NOMO-1 treated with DMSO at 0.1 percent for 48 hours (cell line): ENCODE measurements around the gene PRKCA.
A peak's percentile ranks its signal among the peaks of the same experiment; 100 is the strongest.

Experiments used
- DNase-seq: peaks from one replicate; lab custom pipeline; 2025; ENCODE audit not compliant: unreplicated experiment; lab: John Stamatoyannopoulos, UW

Gene PRKCA

GRCh38 chr17:66817750-66818149, 515.3 kb downstream of the PRKCA start:
- DNase-seq = no peak

- no peak for DNase-seq
Observed at GRCh38 chr17:66819466-66819865, 517.1 kb downstream of the PRKCA start.

GRCh38 chr17:66822009-66822408, 519.6 kb downstream of the PRKCA start:
- DNase-seq = no peak

- no peak for DNase-seq
Observed at GRCh38 chr17:66826856-66827255, 524.4 kb downstream of the PRKCA start.

GRCh38 chr17:66829386-66829864, 527.0 kb downstream of the PRKCA start:
- DNase-seq = peak; percentile 4

- no peak for DNase-seq
Observed at GRCh38 chr17:66829883-66830282, 527.5 kb downstream of the PRKCA start.

GRCh38 chr17:66830451-66830850, 528.0 kb downstream of the PRKCA start:
- no peak for DNase-seq

GRCh38 chr17:66831383-66832210, 529.2 kb downstream of the PRKCA start:
- DNase-seq = no peak

GRCh38 chr17:66833201-66833600, 530.8 kb downstream of the PRKCA start:
- no peak for DNase-seq

GRCh38 chr17:66834426-66834918, 532.1 kb downstream of the PRKCA start:
- DNase-seq = no peak

GRCh38 chr17:66834919-66835454, 532.6 kb downstream of the PRKCA start, which contains the start of gene CACNG5:
TSS of gene CACNG5 (plus strand) at chr17:66835117. CDS start at chr17:66877333, 42,216 bp downstream.
- DNase-seq = no peak

- no peak for DNase-seq
Observed at GRCh38 chr17:66835476-66835875, 533.1 kb downstream of the PRKCA start.

GRCh38 chr17:66836063-66837005, 533.9 kb downstream of the PRKCA start:
- DNase-seq = no peak

- no peak for DNase-seq
Observed at GRCh38 chr17:66837226-66837625, 534.8 kb downstream of the PRKCA start.

GRCh38 chr17:66837885-66838665, 535.7 kb downstream of the PRKCA start:
- no peak for DNase-seq

GRCh38 chr17:66839616-66840015, 537.2 kb downstream of the PRKCA start:
- no peak for DNase-seq

GRCh38 chr17:66840061-66840460, 537.6 kb downstream of the PRKCA start:
- no peak for DNase-seq

GRCh38 chr17:66841328-66841727, 538.9 kb downstream of the PRKCA start:
- DNase-seq = no peak

- no peak for DNase-seq
Observed at GRCh38 chr17:66841744-66842143, 539.3 kb downstream of the PRKCA start.

- DNase-seq = no peak
Observed at GRCh38 chr17:66842505-66842904, 540.1 kb downstream of the PRKCA start.
